NCI-H2196 (cell line): ENCODE results near the gene CAMK1G.

Source experiments
- DNase-seq: peaks from one replicate; lab custom pipeline; 2025; ENCODE audit not compliant: unreplicated experiment; lab: John Stamatoyannopoulos, UW

Gene CAMK1G

DNA sequence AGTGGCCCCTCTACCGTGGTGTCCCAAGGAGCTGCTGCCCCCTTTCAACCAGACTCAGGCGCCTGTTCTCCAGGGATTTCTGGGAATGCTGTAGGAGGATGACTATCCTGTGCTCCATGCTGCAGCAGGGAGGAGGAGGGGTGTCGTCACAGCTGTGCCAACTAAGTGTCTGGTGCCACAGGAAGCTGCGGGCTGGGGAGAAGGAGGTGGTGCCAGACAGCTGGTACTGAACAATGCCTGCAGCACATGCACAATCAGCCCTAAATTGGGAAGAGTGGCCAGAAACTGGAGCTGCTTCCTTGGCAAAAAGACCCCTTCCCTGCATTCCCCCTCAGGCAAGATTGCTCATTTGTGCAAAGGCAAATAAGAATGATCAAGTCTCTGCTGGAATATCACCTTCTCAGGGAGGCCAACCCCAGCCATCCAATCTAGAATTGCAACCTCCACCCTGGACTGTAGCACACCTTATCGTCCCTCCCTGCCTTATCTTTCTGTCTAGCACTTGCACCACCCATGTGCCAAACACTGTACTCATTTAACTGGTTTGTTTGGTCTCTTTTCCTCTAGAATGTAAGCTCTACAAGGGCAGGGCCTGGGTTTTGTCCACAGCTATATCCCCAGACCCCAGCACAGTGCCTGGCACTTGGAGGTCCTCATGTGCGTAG, 35.4 kb downstream of the CAMK1G start:
- peak; percentile 10 for DNase-seq

DNA sequence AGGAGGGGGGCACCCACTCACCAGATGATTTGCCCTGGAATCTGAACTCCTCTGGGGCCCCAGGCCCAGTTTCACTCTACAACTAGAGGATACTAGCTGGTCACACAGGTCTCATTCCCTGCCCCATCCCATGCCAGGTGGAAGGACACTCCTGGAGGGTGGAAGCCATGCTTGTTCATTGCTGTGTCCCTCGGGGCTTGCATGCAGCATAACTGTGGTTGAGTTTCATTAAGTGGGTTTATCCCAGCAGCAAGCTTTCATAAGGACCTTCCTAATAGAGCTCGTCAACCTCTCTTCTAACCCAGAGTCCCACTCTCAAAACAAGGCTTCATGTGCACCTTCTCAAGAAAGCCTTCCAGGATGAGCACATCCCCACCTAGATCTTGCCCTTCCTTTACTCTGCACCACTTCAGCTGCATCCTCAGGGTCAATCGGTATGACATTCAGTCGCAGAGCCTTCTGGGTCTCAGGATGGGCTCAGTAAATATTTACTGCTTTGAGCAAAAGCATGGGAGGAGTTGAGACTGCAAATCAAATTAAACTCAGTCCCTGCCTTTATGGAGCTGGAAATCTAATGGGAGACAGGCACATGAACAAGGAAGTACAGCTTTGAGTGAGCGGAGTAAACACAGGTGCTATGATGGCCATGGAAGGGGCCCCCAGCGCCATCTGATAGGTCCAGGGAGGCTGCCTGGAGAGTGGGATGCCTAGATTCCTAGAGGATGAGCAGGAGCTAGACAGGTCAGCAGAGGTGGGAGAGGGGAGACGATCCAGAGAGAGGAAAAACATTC, 36.4 kb downstream of the CAMK1G start:
- no peak for DNase-seq

DNA sequence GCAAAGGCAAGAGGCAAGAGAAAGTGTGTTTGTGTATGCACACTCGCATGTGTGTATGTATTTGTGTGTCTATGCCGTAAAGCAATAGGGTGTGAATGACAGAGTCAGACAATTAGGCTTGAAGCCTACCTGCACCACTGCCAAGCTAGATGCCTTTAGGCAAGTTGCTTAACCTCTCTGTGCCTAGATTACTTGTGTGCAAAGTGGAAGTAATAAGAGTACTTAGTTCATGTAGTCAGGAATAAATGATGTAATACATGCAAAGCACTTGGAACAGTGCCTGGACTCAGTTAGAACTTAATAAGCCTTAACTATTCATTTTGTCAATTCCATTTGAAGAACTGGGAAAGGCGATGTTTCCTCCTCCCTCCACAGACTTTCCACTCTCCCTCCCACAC, 37.0 kb downstream of the CAMK1G start:
- DNase-seq = no peak

DNA sequence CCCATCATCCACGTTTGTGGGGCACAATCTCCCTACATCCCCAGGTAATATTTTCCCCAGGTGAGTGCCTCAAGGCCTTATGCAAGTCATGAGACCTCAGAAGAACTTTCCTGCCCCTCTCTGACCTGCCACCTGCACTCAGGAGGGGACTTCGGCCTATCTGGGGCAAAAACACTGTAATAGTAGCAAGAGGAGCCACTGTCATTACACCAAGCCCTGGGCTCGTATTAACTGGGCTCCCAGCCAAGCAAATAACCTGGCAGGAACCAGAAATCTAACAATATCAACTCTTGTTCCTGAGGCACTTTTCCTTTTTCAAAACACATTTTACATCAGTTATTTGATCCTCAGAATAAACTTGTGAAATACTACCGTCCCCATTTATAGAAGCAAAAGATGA, 37.8 kb downstream of the CAMK1G start:
- DNase-seq = peak; percentile 35

DNA sequence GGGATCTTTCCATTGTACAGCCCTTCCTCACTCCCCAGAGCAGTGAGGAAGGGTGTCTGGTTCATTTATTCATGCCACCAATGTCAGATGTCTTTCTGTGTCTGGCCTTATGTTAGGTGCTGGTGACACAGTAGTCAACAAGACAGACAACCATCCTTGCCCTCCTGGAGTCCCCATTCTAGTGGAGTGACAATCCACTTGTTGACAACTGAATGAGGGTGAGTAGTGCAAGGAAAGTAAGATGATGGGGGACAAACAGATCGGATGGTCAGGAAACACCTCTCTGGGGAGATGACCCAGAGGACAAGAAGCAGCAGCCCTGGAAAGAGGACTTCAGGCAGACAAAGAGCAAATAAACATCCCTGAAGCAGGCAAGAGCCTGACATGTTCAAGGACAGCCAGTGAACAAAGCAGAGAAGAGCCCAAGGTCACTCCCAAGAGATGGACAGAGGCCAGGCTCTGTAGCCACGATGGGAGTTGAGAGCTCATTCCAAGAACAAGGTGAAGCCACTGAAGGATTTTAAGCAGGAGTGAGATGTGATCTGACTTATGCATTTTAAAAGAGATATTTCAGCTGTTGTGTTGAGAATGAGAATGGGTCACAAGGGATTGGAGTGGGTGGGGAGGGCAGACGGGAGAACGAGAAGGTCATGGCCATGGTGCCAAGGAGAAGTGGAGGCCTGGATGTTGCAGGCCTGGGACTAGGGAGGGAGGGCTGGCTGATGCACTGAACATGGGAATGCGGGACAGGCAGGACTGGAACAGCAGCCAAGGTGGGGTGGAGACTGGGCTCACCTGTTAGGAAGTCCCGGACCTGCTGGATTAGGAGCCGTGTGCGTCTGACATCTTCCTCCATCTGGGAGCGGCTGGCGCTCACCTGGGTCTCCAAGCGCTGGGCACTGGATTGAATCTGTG, 38.5 kb downstream of the CAMK1G start:
- no peak for DNase-seq

DNA sequence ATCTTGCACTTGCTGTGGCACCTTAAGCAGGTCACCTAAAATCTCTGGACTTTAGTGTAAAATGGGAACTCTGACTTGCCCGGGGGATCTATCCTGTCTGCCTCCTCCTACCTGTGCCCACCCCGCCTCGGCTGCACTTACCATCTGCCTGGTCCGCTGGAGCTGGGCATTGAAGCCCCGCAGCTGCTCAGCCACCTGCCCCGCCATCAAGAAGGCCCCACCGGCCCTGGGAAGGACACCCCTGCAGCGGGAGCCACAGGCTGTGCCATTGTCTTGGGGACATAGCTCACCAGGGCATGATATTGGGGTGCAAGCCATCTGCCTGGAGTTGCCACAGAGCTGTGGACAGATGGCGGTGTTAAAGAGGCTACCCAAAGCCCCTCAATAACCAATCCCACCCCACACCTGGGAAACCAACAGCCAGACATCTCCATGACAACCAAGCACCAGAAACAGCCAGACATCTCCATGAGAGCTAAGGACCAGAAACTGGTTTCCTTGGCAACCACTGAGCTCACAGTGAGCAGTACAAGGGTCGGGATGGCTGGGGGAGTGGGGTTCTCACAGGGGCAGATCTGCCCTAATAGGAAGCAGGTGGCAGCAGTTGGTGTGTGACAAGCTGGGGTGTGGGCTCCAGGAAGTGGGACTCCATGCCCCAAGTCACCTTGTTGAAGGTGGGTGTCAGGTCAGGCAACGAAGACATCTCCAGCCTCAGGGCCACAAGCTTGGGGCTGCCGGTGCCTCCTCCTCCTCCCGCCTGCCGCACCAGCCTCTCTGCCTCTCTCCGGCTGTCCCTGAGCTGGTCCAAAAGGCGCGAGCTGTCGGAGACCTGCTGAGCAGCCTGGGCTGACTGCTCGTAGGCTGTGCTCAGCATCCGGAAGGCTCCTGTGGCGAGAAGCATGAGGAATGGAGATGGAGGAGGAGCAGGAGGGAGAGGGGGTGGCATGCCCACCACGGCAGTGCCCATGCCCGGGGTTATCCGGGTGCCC, 39.6 kb downstream of the CAMK1G start:
- DNase-seq = peak; percentile 28

DNA sequence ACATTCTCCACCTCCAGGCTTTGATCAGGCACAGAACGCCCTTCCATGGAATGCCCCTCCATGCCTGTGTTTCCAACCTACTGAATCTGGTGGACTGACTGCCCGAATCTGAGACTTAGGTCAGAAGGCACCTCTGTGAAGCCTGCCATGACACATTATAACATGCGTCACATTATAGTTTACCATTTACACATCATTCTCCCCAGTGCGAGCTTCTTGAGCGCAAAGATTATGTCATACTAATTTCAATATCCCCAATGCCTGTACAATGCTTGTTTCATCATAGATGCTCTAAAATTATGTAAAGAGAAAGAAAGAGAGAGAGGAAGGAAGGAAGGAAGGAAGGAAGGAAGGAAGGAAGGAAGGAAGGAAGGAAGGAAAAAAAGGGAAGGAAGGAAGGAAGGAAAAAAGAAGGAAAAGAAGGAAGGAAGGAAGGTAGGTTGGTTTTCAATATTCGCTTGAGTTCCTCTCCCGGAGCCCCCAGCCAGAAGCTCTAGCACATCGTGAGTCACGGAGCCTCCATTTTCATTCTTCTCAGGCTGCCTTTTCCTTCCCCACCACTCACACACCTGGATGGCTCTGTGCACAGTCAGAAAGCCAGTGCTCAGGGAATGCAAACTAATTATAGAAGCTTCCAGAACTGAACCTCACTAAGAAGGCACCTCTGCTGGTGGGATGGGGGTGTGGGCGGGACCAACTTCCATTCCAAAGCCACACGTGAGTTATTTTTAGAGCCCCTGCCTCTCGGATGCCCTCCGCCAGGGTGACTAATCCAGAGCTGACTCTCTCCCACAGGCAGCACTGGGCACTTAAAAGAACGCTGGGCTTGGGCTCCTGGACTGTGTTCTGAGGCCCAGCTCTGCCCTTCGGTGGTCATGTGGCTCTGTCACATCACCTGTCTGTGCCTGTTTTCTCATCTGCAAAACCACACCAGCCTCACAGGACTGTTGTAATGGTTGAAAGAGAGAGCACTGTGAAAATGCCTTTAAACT, 41.3 kb downstream of the CAMK1G start:
- no peak for DNase-seq

DNA sequence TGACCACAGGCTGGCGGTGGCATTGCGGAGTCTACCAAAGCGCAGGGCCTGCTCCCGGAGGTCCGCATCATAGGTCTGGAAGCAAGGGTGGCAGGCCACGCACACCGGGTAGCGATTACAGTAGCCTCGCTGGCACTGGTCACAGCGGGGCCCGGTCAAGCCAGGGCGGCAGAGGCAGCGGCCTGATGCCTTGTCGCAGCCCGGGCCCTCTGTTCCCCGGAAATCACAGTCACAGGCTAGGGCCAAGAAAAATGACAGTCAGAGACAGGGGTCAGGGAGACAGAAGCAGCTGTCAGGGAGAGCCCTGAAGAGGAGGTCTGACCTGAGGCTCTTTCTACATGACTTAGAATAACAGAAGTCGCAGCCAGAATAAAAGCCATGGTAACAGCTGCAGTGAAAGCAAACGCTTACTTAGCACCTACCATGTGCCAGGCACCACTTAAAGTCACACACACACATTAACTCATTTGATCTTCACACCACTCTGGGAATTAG, 42.3 kb downstream of the CAMK1G start:
- no peak for DNase-seq

DNA sequence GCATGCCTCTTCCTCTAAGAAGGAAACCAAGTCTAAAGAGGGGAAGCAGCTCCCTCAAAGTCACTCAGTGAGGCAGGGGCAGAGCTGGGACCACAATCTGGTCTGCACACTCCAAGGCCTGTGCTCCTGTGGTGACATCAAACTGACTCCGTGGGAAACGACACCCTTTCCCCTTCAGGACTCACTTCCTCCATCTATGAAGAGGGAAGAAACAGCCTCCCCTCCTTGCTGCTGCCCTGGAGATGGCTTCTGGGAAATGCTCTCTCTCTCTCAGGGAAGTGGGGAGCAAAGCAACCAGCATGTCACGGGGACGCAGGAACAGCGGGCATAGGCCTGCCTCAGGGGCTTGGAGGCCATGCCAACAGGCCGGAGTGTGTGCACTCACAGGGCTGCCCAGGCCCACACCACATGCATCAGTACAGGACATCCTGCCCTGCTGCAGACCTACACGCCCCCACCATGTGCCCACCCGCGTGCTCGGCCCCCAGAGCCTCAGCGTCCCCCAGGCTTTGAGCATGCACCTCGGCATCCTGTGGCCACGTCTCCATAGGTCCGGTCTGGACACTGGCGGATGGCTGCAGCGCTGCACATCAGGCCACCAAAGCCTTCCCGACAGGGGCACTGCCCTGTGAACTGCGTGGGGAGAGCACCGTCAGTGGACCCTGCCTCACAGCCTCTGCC, 43.0 kb downstream of the CAMK1G start:
- DNase-seq = no peak

DNA sequence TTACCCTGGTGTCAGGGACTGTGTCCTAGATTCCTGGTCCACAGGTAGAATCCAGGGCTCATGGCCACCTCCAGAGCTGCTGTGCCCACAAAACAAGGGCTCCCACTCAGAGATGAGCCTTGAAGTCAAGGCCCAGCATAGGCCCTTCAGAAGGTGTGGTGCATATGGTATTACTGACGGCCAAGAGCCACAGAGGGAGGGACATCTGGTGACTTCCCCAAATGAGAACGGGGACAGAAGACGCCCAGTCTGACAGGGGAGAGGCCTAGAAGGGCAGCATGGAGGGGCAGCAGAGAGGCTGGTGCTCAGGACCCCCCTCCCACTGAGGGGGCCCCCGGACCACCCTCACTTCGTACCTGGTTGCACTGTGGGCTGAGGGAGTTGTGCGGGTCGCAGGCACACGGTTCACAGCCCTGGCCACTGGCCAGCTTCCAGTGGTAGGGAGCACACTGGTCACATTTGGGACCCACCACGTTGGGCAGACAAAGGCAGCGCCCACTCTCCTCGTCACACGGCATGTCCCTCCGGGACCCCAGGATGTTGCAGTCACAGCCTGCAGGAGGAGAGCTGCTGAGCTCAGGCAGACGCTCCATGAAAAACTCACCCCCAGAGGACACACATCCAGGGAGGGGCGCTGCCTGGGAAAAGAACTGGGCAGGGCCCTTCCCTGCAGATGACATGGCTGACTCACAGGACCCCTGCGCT, 43.7 kb downstream of the CAMK1G start:
- no peak for DNase-seq

DNA sequence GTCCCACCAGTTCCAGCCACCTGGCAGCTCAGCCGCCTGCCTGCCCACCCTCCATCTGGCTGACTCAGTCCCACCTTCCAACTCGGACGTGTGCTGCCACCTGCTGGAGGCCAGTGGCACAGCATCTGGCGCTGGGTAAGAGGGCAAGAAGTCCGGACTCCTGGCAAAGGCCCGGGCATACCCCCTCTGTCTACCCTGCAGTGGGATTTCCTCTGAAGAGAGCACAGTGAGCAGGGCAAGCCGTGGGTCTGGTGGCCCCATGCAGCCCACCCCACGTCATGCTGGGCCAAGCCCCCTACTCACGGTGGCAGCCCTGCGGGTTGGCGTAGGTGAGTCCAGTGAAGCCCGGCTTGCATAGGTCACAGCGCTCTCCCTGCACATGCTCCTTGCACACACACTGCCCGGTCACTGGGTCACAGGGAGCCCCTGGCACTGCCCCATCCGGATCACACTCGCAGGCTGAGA, 44.2 kb downstream of the CAMK1G start:
- DNase-seq = peak; percentile 84

DNA sequence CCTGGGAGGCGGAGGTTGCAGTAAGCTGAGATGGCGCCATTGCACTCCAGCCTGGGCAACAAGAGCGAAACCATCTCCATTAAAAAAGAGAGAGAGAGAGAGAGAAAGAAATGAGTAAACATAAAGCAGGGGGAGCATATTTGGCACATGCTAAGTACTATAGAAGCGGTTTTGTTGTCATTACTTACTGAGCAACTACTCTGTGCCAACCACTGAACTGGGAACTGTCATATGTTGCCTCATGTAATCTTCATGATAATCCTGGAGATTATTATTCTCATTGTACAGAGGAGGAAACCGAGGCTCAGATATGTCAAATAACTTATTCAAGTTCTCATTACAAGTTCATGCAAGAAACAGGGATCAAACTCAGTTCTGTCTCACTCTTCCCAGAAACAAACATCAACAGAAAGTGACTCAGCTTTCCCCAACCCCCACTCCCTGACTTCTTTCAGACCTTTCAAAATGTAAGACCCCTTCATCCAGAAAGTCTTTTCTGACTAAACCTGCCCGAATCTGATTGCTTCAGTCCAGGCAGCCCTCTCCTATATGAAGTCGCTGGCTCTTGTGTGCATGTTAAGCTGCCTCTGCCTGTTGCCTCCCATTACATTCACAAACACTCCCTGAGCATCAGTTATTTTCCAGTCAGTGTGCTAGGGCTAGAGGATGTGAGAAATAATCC, 45.2 kb downstream of the CAMK1G start:
- DNase-seq = no peak

DNA sequence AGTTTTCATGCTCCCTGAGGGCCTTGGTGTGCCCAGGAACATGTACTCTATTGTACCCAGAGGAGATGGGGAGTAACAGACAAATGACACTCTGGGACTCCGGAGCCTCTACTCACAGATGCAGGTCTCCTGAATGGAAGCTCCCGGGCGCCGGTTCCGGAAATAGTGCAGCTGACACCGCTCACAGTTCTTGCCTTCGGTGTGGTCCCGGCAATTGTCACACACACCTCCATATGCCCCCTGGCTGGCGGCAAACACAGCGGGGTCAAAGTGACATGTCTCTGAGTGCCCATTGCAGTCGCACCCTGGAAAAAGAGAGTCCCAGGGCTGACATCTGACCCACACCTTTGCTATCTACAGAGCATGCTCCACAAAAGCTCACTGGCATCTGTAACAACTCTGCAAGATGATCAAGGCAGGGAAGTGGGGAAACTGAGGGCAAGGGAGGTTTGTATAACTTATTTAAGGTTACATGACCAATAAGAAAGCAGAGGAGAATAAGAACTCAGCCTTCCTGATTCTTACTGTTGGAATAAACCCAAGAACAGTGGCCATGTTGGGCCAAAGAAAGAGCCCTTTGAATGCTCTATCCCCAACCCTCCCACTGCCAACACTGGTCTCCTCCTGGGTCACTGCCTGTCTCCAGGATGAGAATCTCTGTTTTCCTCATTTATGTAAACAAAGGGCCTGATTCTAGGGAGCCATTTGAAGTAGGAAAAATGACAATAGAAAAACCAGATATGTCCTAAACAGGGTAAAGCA, 46.3 kb downstream of the CAMK1G start:
- no peak for DNase-seq

DNA sequence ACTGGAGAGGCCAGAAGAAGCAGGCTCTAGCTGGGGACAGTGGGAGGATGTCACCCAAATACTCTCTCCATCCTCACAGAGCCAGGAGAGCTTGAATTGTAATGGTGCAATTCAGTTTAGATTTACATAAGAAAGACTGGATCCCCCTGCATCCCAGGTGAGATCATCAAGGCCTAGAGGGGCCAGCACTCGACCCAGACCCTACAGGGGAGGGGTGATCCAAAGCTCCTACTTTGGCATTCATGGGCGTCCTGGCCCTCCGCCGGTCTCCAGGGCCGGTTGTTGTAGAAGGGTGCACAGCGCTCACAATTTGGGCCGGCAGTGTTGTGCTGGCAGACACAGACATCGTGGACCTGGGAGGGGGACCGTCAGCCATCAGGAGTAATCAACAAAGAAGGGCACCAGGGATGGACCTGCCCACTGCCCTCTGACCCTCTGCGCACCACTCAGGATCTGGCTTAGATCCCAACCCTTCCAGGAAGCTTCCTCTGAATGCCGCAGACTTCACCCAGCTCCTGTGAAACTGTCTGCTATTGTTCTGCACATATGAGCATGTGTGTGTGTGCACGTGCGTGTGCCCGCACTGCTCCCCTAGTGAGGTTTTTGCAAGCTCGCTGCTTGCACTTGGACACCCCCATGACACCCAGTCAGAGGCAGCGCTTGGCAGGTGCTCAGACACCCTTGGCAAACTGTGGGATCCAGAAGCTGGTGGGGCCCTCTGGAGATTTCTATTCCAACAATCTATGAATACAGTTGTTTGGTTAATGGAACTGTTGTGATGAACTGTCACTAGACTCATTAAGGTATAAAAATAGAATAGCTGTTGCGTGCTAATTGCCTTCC, 47.1 kb downstream of the CAMK1G start:
- no peak for DNase-seq

DNA sequence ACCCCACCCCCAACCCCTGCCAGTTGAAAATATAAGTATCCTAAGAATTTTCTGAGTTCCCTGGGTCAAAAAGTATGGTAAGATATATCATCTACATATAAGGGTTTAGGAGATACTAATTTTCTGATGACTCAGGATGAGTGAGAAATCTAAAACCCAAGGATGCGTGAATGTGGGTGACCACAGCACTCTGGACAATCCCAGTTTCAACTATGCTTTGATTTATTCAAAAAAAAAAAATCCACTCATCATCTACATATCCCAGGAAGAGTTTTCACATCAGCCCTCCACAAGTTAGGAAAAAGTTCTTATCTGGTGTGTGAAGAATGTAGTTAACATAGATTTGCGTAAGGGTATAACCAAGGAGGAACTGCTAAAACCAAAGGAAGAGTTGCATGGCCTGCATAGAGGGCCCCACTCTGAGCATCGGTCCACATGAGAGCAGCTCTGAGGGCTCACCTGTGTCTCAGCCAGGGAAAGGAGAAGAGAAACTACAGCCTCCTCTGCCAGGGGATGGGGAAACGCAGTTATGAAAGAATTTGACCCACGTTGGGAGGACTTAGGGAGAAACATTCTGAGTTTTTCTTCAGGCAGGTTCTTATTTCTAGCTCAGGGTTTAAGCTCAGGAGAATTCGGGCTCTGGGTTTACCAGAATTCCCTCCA, 50.0 kb downstream of the CAMK1G start:
- DNase-seq = no peak
